HG03196 (cell line): ENCODE results near the gene MUC4.
A peak's percentile ranks its signal among the peaks of the same experiment; 100 is the strongest.

Experiments
- ATAC-seq: cut with Tn5 transposase; IDR thresholded peaks from one replicate; pipeline ENCODE4 v1.9.1; 2021; ENCODE audit not compliant: unreplicated experiment

Gene MUC4, protein sequence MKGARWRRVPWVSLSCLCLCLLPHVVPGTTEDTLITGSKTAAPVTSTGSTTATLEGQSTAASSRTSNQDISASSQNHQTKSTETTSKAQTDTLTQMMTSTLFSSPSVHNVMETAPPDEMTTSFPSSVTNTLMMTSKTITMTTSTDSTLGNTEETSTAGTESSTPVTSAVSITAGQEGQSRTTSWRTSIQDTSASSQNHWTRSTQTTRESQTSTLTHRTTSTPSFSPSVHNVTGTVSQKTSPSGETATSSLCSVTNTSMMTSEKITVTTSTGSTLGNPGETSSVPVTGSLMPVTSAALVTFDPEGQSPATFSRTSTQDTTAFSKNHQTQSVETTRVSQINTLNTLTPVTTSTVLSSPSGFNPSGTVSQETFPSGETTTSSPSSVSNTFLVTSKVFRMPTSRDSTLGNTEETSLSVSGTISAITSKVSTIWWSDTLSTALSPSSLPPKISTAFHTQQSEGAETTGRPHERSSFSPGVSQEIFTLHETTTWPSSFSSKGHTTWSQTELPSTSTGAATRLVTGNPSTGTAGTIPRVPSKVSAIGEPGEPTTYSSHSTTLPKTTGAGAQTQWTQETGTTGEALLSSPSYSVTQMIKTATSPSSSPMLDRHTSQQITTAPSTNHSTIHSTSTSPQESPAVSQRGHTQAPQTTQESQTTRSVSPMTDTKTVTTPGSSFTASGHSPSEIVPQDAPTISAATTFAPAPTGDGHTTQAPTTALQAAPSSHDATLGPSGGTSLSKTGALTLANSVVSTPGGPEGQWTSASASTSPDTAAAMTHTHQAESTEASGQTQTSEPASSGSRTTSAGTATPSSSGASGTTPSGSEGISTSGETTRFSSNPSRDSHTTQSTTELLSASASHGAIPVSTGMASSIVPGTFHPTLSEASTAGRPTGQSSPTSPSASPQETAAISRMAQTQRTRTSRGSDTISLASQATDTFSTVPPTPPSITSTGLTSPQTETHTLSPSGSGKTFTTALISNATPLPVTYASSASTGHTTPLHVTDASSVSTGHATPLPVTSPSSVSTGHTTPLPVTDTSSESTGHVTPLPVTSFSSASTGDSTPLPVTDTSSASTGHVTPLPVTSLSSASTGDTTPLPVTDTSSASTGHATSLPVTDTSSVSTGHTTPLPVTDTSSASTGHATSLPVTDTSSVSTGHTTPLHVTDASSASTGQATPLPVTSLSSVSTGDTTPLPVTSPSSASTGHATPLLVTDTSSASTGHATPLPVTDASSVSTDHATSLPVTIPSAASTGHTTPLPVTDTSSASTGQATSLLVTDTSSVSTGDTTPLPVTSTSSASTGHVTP (N-terminal part only)

DNA sequence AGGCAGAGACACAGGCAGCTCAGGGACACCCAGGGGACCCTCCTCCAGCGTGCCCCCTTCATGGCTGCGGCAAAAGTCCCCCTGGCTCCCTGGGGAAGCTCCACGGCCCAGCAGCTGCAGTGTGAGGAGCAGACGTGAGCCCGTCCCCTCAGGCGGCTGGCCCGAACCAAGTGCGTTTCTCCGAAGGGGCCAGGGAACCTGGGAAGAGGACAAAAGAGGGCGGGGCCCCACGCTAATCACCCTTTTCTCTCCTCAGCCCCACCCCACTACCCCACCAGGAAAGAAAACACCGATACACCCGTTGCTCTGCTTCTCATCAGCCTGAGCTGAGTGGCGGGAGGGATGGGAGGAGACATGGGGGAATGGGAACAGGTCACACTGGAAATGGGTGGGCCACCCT is at the start of gene MUC4:
Gene MUC4, minus strand, starts transcription at position 174 of the 400 bp plus-strand sequence. Its CDS starts 112 bp downstream, at position 62.
- ATAC-seq = no peak

DNA sequence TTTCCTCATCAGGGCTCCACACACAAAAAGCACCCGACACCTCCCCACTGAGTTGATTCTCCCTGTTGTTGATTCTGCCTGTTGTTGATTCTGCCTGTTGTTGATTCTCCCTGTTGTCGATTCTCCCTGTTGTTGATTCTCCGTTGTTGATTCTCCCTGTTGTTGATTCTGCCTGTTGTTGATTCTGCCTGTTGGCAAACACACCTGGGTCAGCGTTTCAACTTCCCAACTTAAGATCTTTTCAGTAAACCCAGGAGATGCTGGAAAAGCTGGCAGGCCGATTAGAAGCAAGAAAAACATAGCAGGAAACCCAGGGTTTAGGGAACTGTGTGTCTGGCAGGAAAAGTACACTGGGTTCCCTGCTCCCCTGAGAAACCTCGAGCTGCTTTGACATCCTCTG is 48.7 kb upstream of the MUC4 start:
- ATAC-seq = no peak

DNA sequence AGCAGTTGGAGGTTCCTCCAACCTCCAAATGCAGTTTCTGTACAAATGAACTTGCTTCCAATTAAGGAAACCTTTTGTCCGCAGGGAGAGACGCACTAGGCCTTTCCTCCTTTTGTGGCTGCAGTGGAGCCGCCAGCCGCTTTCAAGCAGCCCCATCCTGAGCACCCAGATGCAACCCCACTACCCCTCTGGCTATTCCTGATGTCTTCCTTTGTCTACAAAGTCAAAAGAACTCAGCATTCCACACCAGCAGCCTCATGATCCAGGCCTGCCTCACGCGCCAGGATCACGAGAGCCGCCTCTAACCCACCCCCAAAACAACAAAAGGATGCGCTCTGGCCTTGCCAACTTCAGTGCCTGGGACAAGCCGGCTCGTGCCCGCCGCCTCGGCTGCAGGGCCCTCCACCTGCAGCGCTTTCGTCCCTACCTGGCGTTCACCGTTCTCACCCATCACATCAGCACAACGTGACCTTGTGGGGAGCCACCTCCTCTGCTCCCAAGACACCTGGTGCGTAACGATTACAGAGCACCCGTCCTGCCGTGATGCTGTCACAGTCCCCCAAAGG is 48.2 kb upstream of the MUC4 start:
- ATAC-seq = no peak

DNA sequence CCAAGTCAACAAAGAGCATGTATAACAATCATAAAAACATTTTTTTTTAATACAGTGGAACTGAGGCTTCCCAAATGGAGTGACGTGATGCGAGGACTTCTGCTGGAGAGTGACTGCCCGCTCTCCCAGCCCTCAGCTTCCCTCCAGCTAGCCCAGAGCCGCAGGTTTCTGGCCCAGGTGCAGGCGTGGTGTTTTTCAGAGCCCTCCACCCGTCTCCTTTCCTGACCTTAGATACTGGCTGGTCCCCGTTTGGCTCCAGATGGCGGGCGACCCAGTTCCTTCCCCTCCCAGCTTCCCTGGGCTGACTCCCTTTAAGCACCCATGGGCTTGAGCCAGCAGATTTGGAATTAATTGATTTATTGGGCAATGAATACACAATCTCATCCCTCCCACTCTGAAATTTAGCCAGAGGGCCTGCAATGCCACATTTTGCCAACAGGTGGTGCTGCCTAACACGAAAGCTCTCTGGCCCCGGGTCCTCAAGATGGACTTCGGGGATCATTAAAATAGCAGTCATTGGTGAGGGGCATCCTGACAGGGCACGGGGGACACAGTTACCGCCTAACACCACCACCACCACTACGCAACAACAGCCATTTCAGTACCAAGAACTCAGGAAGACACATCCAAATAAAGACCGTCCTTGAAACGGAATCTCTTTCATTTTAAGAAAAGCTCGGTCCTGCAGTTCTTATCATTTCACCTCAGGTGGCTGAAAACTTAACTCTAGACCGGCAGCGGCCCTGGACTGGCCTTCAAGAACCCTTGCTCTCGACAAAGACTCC is 47.5 kb upstream of the MUC4 start:
- no peak for ATAC-seq

DNA sequence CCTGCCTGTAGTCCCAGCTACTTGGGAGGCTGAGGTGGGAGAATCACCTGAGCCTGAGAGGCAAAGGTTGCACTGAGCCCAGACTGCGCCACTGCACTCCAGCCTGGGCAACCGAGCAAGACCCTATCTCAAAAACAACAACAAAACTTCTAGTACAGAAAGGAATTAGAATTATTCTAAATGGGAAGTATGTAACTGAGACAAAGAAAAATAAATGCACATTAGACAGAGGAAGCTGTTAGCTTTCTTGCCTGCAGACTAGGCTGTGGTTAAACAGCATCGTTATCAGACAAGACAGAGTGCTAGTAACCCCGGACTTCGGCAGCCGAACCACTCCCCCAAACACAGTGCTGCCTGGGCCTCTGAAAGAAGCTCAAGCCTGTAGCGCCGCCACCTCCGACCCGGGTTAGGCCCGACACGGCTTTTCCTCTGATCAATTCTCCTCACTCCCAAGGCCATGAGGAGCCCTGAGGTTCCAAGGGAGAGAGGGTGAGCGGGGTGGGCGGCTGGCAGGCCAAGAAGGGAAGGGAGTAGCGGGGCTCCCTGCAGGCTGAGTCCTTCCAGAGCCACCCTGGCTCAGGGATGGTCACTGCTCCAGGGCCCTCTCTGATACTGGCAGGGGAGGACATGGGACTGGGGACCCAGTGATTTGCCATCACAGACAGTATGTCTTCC is 44.8 kb upstream of the MUC4 start:
- no peak for ATAC-seq

DNA sequence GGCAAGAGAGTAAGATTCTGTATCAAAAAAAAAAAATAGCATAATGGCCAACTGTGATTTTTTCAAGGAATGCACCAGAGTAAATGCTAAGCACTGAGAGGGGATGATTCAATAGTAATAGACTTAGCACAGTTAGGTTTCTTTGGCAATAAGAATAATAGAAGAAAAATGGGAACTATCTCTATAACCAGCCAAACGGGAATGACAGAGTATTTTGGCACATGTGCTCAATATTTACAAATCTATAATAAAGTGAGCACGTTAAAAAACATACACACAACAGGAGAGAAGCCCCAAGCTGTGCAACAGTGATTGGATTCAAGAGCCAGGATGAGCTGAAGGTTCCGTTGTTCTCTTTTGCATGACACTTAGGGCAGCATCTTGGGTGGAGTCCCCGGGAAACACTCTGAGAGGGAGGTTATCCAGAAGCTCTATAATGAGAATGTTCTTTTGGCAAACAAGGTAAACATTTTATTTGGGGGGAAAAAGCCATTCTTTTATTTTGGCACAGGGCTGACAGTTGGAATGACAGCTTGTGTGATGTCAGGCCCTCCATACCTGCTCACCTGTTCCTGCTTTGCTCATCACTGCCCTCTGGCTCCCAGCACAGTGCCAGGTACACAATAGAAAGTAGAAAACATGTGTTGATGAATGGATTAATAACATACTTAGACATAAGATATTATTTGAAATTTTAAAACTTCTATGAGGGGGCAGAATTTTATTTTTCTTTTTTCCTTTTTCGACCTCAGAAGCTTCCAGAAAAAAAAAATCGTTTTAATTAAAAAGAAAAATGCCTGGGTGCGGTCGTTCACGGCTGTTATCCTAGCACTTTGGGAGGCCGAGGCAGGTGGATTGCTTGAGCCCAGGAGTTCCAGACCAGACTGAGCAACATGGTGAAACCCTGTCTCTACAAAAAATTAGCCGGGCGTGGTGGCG is 44.0 kb upstream of the MUC4 start:
- ATAC-seq = no peak

DNA sequence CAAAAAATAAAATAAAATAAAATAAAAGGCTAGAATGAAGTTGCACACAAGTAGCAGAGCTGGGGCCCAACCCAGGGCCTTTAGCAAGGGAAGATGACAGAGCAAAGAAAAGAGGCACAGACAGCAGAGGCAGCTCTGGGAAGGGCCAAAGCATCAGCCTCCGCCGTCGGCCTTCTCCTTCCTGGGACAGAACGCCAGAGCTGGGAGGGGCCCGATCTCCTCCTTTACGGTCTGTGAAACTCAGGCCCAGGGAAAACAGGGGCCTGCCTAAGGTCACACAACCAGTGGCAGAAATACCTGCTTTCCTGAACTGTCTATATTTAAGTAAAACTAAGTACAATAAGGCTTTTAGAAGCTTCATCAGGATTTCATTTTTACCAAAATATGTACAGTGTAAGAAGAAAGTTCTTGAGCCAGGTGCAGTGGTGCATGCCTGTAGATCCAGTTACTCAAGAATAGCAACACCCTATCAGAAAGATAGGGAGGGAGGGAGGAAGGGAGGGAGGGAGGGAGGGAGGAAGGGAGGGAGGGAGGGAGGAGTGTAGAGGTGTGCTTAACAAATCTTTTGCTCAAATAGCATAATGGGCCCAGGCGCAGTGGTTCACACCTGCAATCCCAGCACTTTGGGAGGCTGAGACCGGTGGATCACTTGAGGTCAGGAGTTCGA is 43.0 kb upstream of the MUC4 start:
- no peak for ATAC-seq

DNA sequence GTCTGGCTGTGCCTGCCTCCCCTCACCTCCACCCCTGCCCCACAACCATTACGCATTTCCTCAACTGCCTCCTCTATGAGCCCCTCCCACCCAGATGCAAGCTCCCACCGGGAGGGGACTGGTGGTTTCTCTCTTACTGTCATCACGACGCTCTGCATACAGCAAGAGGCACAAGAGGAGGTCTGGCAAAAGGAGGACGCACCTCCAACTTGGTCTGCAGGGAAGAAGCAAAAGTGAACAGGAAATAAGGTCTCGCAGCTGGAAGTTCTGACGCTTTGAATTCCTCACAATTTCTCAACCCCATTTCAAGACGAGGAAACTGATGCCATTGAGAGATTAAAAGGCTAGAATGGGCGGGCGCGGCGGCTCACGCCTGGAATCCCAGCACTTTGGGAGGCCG is 42.3 kb upstream of the MUC4 start:
- ATAC-seq = no peak

DNA sequence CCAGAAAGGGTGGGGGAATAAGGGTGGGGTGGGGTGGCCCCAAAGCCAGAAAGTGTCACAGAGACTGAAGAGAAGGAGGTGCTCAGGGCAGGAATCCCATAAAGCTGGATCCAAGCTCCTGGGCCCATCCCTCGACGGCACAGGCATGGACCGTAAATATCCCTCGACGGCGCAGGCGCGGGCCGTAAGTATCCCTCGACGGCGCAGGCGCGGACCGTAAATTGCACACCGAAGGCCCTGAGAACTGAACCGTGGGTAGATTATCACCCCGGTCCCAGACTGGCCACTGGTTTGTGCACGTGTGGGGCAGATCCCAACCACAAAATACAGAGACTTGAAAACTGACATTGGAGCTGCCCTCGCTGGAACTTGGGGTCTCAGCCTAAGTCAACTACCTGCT is 41.3 kb upstream of the MUC4 start:
- ATAC-seq = no peak

DNA sequence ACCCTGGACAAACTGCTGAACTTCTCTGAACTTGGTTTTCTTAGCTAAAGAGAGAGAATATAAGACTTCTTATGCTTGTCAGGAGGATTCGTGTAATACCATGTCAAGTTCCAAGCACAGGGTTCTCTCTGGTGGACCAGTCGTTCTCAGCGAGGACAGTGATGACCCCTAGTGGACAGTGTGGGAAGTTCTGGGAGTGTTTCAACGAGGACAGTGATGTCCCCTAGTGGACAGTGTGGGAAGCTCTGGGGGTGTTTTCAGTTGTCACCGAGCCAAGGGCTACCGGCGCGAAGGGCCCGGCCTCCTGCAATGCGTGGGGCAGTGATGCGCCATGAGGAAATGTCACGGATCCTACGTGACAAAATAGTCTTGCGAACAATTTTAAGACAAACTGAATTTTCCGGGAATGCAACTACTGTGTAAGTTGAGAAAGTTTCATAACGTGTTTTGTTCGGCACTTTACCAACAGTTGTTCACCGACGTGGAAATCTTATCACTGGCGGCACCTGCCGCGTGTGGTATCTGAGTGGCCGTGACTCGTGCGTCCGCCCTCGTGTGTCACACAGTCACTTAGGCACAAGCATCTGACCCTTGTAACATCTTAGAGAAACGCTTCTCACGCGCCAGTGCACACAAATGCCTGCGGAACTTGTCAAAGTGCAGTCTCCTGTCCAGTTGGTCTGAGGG is 39.3 kb upstream of the MUC4 start:
- peak; percentile 79 for ATAC-seq

DNA sequence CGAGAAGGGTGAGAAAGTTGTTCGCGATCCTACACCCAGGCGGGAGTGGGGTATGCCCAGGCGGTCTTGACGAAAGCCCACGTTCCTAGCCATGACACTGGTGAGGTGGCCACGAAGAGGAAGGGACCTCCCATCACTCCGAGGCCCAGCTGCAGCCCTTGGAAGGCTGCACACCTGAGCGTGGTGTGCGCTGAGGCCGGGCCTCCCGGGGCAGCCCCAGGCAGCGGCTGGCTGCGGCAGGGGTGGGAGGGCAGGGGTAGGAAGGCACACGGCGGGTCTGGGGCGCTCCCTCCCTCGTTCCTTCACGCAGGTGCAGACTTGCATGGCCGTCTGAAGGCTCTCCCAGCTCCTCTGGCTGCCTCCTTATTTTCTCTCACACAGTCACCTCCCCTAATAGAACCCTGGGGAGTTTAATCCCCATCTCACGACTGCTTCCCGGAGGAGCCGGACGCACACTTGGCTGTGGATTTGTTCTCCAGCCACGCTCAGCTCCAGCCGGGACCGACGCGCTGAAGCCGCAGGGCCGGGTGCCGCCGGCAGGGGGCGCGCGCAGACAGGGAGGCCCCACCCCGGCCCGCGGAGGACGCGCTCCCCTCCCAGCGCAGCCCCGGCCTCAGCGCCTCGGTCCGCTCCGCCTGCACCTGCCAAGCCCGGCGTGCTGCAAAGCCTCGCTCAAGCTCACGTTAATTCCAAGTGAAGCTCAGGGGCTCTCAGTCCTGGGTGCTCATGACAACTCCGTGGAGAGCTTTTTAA is 37.8 kb upstream of the MUC4 start:
- no peak for ATAC-seq

DNA sequence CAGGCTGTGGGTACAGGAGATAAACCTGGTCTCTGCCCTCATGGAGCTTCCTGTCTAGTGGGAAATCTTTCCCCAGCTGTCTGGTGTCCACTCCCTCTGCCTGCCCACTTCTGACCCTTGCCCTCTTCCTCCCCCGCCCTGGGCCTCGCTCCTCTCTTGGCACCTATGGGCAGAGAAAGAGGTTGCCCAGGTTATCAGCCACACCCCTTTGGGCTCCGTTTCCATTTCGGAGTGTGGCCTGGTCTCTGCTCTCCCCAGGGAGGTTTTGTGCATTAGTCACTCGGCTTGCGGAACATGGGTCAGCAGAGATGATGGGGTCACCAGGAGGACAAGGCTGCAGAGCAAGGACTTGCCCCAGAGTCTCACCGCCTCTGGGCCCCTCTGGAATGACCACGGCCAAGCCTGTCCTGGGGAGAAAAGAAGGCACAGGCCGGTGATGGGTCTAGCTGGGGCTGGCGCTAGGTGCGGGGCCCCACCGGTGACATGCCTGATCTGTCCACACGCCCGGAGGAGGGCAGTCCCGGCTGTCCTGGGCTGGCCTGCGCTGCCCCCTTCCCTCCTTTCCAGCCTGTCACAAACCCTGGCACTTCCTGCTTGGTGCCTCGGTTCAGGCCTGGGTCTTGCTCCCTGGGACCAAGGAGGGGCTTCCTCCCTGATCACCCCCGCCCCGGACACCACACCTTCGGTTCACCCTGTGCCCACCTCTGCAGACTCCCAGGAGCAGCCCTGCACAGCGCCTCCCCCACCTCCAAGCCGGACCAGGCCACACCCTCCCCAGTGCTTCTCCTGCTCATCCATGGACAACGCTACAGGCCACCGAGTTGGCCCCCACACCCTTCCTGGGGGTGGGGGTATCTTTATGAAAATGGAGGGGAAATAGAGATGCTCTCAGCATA is 35.6 kb upstream of the MUC4 start:
- no peak for ATAC-seq

DNA sequence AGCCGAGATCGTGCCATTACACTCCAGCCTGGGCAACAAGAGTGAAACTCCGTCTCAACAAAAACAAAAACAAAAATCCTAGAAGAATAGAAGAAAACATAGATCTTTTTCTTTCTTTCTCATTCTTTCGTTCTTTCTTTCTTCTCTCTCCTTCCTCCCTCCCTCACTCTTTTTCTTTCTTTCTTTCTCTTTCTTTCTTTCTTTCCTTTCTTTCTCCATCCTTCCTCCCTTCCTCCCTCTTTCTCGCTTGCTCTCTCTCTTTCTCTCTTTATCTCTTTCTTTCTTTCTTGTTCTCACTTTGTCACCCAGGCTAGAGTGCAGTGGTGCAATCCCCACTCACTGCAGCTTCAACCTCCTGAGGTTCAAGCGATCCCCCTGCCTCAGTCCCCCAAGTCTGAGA is 33.8 kb upstream of the MUC4 start:
- no peak for ATAC-seq

DNA sequence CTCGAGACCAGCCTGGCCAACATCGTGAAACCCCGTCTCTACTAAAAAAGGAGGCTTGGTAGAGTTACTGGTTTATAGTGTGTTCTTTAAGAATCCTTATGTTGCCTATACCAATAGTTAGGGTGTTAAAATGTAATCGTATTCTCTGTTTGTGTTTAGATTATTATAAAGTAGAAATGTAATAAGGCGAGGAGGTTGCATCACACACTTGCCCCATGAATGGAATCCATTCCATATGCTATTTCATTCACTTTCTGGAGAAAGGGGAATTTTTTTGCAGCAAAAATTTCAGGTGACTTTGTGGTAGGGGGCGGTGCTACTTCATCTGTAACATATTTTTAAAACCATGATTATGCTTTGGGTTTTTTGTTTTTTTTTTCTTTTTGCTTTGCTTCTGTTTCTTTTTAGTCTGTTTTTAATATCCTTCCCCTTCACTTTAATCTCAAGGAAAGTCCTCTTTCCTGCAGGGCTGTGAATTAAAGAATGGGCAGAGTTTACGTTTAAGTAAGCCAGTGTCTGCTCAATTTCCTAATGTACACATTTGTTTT is 33.0 kb upstream of the MUC4 start:
- no peak for ATAC-seq

DNA sequence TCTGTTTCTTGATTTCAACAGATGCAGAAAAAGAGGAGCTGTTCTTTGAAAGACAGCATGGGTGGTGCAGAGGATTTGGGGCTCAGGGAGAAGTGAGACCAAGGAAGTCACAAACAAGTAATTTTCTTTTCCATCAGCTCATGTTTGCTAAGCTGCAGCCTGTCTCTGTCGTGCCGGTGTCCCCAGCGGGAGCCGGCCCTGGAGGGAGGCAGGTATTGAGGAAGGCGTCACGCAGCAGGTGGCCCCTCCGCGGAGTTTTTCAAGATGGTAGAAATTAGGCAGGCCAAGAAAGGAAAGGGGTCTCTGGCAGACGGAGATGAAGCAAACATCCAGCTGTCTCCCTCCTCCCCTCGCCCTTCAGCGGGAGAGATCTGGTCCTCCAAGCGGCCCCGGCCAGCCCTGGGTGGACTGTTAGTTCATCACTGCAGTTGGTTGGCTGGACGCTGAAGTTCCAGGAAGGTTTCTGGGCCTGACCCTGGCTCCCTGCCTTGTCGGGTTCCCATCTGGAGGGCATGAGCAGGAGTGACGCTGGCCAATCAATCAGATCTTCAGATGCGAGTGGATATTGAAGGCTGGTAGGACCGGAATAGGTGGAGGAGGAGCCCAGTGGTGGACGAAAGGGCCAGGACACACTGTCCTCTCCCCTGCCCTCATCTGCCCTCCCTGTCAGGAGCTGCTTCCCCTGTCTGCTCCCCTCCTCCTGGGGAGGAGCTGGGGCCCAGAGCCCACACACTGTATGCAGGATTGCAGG is 27.7 kb upstream of the MUC4 start:
- no peak for ATAC-seq
